Left renal pelvis (tissue), 4 donors: Measurements from ENCODE around the gene BACH2. TPM values are rescaled to one million over a fixed set of nuclear protein-coding genes. Genes with fewer than 3 reads are reported as not detected.

Experiments used
- DNase-seq, 4 donors: peaks; one replicate each; pipeline ENCODE4 v3.0.0-alpha.2; 2013; ENCODE audit warnings: low read depth in 4 of 4, low spot score in 3 of 4
- polyA plus RNA-seq, 4 donors: library from polyadenylated mRNA; unstranded; fragments of 120-200 nt; gene quantifications; one replicate each; pipeline ENCODE4 v1.2.1, GENCODE V29; 2013; ENCODE audit not compliant: insufficient read length in 4 of 4

The BACH2 gene
- polyA plus RNA-seq, 4 donors, result 9.0 to 11.5 (median 10.7) TPM

DNA sequence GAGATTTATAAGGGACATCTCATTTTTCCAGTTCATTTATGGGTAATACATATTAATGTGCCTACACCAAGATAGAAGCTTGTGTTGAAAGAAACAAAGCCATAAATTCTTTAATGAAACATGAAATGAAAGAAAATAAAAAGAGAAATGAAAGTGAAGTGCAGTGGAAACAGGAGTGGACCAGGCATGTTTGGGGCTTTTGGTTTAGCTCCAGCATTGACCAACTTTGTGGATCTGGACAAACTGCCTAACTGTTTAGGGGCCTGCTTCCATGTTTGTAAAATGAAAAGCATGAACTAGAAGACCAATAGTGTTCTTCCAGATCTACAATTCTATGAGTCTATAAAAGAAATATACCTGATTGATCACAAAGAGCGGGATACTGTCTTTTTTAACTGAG, 277.4 kb downstream of the BACH2 start:
- DNase-seq, result no peak

GRCh38 chr6:90015883-90016282, 280.8 kb downstream of the BACH2 start:
- DNase-seq, result no peak

DNA sequence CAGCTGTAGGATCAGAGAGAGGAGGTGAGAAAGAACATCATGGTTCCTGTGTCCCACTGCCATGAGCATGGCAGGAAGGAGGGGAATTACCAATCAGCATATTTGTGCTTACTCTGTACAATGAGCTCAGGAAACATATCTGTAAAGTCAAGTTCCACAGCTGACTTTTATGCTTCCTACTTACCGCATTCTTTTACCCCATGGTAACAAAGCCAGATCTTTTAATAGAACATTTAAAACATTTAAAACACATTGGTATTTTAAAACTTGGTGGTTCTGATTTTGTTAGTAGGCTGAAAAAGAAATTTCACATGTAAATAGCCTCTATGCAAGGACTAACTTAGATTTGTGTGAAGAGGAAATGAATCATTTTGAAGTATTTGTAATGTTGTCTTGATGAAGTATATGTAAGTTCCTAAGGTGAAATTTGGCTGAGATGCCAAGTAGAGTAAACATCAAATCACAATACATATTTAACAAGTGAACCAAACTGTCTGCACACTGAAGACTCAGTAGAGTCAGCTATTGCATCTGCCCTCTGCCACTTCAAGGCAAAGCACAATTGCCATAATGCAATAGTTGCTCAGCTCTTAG, 287.6 kb downstream of the BACH2 start:
- no peak for DNase-seq

GRCh38 chr6:90008189-90008907, 288.3 kb downstream of the BACH2 start:
- no peak for DNase-seq

DNA sequence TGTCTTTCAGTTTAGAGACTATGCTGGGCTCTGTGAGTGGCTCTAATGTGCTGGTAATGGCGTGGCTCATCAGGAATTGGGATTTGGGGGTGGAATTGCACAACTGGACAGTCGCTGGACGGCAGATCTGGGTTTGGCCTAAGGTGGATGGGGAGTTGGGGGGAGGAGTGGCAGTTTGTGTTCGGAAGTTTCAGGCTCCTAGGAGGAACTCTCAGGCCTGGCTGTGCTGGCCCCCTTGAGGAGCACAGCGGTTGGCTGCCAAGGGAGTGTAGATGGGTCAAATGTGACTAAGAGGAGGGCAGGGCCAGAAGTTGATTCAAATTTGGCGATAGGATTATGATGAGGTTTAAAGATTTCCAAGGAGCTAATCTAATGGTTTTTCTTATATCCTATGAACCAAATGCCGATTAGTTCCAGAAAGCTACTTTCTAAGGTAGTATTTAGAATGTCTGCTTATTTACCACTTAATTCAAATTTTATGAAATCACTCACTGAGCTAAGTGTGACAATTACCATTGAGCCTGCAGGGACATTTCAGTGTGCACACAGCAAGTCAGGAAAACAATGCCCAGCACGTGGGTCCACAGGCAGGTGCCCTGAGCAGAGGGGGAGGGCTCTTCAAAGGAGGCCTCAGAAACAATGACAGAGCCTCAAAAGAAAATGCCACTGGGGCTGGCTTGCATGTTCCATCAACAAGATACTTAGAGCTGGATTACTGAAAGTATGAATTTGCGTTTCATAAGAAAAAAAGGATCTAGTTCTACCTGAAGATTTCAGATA, 291.4 kb downstream of the BACH2 start:
- DNase-seq, result no peak

GRCh38 chr6:90004511-90004910, 292.1 kb downstream of the BACH2 start:
- DNase-seq, result no peak

DNA sequence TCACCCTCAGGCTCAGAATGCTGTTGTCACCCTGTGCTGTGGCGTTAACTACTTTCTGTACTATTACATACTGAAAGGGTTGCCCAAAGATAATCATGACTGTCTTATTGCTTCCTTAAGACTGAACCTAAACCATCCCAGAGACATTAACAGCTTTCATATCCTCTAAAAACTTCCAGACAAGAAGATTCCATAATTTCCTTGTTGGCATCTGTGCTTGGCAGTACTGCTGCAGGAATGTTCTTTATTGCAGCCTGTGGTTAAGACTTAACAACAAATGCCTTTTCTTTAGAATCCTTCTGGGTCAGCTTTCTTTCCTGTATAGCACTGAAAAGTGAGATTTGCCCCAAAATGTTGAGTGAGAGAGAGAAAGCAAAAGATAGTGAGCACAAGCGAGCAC, 292.7 kb downstream of the BACH2 start:
- DNase-seq, result no peak

GRCh38 chr6:90003069-90003795, 293.4 kb downstream of the BACH2 start:
- no peak for DNase-seq

DNA sequence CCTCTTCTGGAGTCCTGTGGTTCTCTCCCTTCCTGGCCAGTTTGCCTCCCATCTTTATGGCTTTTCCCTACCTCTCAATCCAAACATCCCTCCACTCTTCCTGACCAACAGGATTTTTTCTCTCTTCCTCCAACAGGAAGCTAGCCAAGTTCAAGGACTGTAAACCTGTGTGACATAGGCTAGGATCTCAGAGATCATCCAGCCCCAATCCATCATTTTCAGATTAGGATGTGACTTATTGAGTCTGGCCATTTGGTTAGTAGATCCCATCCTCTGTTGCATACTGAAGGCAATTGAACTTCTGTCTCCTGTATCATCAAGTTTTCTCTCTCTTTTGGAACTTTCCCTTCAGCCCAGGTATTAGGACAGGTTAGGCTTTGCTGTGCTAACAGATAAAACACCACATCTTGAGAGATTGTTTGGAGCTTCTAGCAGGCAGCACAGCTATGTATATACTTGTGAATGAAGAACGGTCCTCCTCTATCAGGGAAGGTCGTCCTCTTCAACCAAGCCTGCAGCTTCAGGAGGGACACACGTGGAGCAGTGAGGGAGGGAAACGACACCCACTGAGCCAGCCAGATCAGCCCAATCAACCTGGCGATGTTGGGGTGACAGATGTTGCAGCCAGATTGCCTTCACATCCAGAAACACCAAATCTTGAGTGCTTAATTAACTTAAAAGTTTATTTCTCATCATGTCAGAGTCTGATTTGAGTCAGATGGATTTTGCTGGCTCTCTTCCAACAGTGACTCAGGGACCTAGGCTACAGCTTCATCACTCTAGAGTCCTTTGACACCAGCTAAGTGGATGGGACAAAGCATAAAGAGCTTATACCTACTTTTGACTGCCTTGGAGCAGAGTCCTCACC, 295.5 kb downstream of the BACH2 start:
- DNase-seq, result no peak

DNA sequence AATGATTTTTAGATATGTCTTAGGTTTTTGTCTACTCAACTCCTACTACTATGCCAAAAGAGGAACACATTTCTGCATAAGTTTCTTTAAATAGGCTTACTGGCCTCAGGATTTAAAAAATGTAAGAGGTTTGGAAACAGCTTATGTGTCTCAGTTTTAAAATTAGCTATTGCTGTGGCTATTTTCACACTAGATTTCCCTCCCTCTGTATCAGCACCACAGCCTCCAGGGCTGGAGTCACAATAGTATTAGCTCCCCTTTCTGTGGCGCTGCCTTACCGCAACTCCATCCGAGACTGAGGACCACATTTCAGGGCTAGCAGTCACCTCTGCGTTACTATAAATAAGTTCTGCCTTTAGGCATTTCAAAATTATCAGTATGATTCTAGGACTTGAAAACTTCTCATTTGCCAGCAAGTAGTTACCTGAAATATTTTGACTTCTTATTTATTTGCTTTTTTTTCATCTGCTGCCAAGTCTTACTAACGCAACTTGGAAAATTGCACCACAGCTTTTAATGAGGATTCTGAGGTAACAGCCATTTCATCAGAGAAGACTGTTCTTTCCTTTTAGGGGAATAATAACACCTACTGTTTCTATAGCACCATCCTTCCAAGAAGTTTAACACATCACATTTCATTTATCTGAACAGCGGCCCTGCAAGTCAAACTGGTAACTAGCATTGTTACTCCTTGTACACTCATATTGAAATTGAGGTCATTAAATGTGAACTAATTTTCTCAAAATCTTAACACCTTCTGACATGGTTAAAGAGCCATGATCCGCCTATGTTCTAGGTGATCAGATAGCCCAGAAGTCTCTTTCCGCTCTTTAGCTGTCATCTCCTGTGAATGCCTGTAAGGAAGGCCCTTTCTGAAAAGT, 296.5 kb downstream of the BACH2 start:
- DNase-seq, result no peak

GRCh38 chr6:89999154-89999553, 297.5 kb downstream of the BACH2 start:
- no peak for DNase-seq

GRCh38 chr6:89997456-89998445, 298.9 kb downstream of the BACH2 start:
- no peak for DNase-seq

- no peak for DNase-seq
Observed at GRCh38 chr6:89993411-89993810, 303.2 kb downstream of the BACH2 start.

DNA sequence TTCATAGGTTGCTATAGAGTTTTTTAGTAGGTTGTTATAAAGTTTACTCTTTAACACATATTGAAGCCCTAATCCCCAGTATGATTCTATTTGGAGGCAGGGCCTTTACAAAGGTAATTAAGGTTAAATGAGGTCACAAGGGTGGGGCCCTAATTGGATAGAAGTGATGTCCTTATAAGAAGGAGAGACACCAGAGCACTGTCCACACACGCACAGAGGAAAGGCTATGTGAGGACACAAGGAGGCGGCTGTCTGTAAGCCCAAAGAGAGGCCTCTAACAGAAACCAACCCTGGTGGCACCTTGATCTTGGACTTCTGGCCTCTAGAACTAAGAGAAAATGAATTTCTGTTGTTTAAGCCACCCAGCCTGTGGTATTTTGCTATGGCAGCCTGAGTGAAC, 303.8 kb downstream of the BACH2 start:
- DNase-seq, result no peak

- DNase-seq, result no peak
Observed at GRCh38 chr6:89989742-89990141, 306.9 kb downstream of the BACH2 start.

- no peak for DNase-seq
Observed at GRCh38 chr6:89987830-89988229, 308.8 kb downstream of the BACH2 start.

DNA sequence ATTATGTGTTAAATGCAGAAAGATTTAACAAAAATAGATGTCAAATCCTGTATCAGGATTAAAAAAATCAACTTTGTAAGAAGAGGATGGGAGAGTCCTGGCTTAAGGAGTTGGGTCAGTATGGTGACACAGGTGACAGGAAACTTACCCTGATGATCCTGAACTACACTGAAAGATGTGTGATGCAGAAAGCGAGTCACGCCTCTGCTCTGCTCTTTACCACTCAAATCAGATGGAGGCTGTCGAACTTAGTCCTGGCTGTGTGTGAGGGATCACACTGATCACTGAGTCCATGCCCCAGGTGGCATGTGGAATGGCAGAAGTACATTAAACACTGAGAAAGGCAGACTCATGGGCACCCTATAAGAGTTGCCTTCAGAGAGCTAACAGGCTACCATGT, 309.5 kb downstream of the BACH2 start:
- DNase-seq, result no peak

GRCh38 chr6:89986650-89987074, 310.0 kb downstream of the BACH2 start:
- no peak for DNase-seq
